Skeletal muscle cell (primary cell): ENCODE results near the gene ABR.
"Not testable (repeated sequence)": the region's sequence is repeated elsewhere in the genome, so short reads cannot be mapped to it uniquely, and the experiment has no call there.

Source experiments
- DNase-seq: peaks from one replicate; pipeline ENCODE4 v3.0.0-alpha.2; 2010; ENCODE audit warnings: low read depth
- H3K4me3 ChIP-seq: 2 replicates; pipeline ENCODE4 v1.5.1; 2011; ENCODE audit warnings: low read depth, mild to moderate bottlenecking, control low read depth, low read length, moderate library complexity

The ABR gene

DNA sequence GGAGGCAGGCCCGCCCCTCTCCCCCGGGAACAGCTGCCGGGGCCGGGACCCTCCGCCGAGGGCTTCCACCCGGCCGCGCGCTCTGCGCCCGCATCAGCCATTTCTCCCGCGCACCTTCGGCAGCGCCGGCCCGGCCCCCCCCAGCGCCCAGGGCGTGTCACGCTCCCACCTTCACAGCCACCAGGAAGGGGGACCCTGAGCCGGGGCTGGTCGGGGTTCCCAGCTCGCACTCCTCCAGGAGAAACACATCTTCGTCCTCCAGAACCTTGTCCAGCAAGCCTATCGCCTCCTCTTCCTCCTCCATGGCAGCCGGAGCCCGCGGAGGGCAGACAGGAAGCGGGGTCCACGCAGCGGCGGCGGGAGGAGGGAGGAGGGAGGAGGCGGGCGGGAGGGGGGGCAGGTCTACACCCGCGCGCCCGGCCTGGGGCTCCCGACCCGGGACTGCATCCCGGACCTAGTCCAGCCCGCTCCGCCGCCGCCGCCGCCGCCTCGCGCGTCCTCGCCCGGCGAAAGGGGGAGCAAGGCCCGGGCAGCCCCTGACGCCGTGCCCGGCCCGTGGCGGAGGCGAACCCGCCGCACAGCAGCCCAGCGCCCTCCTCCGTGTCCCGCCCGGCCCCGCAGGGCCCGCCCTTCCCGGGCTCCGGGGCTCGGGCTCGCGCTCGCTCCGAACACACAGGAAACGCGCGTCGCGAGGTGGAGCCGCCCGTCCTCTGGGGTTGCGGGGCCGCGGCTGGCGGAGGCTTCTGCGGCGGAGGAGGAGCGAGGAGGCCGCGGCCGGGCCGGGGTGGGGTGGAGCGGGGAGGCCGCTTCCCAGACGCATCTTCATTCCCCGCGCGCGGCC is 70.8 kb downstream of the ABR start:
- no peak for DNase-seq
- peak overlapping the region; percentile 67 for H3K4me3 ChIP-seq

DNA sequence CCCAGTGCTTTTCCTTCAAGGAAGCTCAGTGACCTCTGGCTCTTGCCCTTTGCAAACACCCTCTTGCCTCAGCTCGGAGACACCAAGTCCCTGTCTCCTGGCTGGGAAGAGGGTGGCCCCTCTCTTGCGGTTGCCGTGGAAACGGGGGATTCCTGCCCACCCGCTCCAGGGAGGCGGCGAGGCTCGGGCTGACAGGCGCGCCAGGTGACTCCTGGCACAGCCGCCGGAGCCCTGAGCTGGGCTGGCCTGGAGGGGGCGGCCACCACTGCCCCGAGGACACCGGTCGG is 71.4 kb downstream of the ABR start:
- peak overlapping the region; percentile 67 for H3K4me3 ChIP-seq
- DNase-seq, result no peak

DNA sequence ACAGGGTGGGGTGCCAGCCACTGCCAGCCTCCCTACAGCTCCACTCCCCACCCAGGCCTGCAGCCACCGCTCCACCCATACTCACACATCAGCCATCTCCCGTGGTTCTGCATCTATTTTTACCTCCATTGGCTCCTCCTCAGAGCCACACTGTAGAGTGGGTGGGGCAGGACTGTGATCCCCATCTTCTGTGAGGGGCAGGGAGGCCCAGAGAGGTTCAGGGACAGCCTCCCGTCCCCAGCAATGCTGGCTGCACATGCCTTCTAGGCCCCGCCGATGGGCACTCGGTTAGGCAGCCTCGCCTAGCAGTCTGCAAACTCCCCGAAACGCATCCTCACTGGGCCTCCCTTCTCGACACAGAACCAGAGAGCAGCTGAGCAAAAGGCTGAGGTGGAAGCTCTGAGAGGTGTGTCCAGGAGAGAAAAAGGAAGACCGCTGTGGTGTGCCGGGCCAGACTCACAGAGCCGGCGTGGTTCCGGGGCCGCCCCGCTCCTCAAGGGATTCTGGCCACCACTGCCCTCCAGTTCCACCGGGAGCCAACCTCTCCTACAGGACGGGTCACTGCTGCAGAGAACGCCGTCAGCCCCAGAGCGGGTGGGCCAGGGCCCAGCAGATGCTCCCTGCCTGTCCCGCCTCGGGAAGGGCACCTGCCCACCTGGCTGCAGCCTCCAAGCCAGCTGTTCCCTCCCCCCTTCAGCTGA is 71.9 kb downstream of the ABR start:
- peak overlapping the region; percentile 67 for H3K4me3 ChIP-seq
- no peak for DNase-seq

DNA sequence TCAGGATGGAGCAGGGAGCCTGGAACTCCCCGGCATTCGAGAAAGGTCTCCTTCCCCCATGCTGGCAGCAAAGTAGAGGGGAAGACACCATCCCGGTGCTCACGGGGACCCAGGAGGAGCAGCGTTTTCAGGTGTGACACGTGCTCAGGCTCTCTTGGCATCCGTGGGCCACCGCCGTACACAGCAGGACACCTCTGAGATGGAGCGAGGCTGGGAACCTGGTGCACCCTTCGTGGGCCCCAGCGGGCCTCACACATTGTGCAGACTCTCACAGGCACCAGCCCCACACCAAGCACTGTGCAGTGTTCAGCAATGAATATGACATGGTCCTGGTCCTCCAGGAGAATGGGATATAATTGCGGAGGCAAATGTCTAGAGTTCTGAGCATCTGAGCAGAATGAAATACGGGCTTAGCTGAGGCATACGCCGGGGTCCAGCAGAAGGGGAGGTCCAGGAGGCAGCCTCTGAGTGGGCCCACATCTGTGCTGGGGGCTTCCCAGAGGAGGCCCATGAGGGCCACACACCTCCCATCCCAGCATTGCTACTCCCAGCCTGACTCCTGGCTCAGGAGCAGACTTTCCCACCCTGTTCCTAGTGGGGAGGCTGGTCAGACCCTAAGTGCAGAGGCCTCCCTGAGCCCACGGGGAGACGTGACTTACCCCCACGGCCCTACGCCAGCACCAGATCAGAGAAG is 72.6 kb downstream of the ABR start:
- H3K4me3 ChIP-seq, result no peak overlapping the region
- DNase-seq, result no peak

DNA sequence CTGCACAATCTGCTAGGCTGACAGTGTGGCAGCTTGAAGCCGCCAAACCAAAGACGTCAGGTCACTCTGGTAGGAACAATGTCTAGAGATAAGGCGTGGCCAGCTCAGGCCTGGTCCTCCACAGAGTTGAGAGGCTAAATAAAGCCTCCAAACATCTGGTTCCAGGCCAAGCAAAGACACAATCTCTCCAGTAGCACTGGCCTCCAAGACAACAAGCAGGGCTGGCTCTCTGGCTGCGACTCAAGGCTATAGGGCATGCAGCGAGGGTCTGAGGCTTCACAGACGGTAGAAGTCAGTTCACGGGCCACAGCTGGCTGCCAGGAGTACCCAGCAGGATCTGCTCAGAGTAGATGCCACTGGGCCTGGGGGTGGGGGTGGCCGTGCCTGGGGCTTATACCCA is 75.6 kb downstream of the ABR start:
- DNase-seq, result no peak
- H3K4me3 ChIP-seq, result no peak overlapping the region

DNA sequence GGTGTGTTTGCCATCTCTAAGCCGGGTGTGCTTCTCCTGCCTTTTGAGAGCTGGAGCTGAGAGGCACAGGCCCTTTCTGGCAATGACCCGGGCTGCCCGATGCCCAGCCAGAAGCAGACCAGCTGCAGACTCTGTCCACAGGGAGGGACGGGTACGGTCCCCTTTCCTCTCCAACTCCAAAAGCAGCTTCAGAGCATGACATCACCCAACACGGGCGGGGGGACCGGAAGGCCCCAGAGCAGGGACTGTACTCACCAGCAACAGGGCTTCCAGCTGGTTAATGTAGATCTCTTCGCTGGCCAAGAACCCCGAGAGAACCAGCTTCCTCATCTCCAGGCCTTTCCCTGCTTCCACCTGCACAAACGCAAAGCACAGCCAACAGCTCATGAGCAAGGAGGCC is 79.4 kb downstream of the ABR start:
- no peak overlapping the region for H3K4me3 ChIP-seq
- DNase-seq, result no peak

DNA sequence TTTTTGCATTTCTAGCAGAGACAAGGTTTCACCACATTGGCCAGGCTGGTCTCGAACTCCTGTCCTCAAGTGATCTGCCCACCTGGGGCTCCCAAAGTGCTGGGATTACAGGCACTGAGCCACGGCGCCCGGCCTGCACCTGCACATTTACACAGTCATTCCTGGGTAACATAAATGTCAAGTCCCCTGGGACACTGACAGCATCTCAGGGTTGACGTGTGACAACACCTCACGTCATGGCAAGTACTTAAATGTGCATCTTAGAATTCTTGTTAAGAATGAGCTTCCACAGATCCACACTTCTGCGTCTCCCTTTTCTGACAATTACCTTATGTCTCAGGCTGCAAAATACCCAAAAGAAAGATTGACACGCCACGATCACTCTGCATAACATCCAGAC is 80.5 kb downstream of the ABR start:
- no peak overlapping the region for H3K4me3 ChIP-seq
- no peak for DNase-seq

DNA sequence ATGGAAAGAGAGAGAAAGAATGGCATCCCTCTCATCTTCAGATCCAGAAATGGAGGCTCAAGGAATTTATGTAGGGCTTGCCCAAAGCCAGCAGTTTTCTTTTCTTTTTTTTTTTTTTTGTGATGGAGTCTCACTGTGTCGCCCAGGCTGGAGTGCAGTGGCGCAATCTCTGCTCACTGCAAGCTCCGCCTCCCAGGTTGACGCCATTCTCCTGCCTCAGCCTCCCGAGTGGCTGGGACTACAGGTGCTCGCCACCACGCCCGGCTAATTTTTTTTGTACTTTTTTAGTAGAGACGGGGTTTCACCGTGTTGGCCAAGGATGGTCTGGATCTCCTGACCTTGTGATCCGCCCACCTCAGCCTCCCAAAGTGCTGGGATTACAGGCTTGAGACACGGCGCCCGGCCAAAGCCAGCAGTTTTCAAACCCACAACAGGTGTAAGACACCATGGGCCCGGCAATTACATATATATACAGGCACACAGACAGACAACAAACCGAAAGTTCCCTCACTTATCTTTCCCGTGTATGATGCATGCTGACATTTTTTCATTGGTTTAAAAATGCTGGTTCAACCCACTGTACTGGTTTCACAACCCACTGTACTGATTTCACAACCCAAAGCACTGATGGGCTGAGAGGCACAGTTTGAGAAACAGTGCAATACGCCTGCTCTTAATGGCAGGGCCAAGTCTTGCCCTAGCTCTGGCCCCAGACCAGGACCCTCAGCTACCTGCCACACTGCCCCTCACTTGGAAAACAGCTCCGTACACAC is 81.6 kb downstream of the ABR start:
- H3K4me3 ChIP-seq, DNase-seq: not testable (repeated sequence)

DNA sequence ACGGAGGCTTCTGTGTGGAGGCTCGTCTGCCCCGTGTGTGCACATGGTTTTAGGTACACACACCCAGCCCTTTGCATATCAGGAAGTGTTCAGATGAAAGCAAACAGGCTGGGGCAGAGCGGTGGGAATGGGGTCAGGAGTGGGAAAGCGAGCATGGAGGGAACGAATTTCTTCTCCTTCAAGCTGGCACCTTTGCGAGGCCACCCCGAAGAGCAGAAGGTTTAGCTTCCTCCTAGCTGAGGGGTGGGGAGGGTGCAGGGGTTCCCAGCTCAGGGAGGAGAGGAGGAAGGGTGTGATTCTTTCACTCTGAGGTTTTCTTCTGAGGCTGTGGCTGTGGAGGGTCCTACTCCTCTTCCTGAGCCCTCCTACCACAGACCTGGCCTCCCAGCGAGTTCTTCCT is 83.6 kb downstream of the ABR start:
- H3K4me3 ChIP-seq, result no peak overlapping the region
- no peak for DNase-seq

DNA sequence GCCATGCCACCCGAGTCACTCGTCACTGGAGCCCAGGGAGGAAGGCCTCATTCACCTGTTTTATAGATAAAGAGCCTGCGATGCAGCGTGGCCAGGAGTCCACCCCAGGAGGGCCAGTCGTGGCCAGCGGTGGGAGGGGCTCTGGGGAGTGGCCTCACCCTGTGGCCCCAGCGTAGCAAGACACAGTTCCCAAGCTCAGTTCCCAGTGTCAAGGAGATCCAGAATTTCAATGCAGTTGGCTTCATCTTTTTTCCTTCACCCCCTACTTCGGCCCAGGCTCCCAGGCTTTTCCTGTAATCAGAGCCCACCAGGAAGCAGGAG is 84.0 kb downstream of the ABR start:
- no peak for DNase-seq
- H3K4me3 ChIP-seq, result no peak overlapping the region

DNA sequence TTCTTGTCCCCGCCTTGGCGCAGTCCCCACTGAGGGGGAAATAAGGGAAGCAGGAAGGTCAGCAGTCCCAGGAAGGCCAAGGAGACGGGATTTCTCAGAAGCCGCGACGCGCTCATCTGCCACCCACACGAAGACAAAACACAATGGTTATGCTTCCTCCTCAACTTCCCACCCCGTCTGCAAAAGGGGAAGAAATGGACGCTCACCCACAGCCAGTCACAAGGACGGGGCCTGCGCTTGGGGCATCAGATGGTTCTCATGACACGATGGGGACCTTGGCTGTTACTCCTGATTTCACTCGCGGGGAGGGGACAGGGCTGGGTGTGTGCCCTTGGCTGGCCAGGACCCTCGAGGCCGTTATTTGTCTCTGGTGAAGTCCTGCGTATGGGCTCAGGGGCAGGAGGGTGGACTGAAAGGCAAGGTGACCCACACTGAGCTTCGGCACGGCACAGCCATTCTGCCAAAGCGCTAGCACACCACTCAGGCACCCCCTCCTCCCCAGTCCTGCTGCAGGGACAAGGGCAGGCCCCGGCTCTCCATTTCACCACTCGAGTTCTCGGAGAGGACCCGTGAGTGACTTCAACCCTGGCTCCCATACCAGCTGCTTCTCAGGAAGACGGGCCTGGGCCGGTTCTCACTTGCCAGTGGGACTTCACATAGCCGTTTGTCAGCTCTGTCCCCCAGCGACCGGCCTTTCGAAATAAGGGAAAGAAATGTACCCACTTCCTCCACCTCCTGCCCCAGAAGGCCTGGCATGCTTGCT is 84.5 kb downstream of the ABR start:
- H3K4me3 ChIP-seq, result no peak overlapping the region
- DNase-seq, result no peak

DNA sequence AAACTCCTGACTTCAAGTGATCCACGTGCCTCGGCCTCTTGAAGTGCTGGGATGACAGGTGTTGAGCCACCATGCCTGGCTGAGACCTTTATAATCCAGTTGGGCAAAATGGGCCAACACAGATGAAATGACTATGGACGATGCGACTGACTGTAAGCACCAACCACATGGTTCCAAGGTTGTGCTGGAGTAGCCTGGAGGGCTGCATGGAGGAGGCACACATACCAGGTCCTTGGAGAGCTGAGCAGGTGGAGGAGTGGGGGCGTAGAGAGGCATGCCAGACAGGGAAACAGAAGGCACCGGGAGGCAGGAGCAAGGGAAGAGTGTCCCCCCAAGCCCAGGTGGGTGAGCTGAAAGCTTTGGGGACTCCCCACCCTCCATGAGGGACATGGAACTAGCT is 85.2 kb downstream of the ABR start:
- DNase-seq, result no peak
- H3K4me3 ChIP-seq, result no peak overlapping the region

DNA sequence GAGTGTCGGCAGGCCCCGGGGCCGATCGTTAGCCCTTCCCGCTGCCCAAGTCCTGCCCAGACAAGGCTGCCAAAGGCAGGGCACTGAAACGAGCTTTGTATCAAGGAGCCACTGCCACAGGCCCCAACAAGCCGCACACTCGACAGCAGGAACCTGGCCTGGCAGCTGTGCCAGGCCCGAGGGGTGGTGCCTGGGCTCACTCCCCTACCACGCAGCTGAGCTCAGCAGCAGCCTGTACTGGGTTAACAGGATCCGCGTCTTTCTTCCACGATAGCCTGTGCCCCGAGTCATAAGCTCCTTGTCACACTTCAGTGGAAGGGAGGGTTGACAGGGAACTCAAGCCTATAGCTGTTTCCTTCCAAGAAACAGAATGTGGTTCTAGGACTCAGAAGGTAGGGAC is 87.9 kb downstream of the ABR start:
- no peak overlapping the region for H3K4me3 ChIP-seq

DNA sequence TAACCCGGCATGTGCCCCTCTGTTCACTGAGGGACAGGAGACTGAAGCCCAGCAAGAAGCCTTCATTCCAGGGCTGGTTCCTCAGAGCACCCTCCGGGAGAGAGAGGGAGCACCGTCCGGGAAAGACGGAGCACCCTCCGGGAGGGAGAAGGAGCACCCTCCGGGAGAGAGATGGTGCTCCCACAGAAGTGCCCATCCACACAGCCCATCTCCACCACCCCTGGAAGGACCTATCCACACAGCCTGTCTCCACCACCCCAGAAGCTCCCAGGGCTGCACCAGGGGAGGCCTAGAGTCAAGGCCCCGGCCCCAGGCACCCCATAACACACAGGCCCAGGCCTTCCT is 88.6 kb downstream of the ABR start:
- no peak overlapping the region for H3K4me3 ChIP-seq
- no peak for DNase-seq

More for the DNA sequence above, 87.9 kb downstream of the ABR start:
- no peak for DNase-seq

DNA sequence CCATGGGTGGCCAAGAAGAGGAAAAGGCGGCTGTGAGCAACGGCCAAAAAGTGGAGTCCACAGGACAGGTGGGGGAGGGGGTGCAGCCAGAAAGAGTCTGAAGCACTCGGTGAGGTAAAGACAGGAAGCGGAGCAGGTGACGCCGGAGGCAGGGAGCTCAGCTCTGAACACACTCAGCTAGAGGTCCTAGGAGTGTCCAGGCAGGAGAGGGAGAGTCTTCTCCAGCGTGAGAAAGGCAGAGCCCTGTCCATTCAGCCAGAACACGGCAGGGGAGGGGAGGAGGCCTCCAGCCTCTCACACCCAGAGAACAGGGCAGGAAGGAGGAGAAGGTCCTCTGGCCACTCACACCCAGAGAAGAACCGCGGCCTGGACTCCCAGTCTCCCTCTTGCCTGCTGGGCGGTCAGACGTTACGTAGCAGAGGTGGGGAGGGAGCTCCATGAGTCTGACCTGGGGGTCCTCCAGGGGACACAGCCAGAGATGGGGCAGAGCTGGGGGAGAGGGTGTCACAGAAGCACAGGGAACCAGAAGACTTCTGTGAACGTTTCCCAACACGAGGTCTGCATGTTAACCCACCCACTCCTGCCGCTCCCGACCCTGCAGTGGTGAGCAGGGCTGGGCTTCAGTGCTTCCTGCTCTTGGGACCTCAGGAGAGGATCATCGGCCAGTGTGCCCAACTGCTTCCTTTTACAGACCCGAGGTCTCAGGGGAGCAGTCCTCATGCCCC is 89.2 kb downstream of the ABR start:
- no peak for DNase-seq
- no peak overlapping the region for H3K4me3 ChIP-seq

DNA sequence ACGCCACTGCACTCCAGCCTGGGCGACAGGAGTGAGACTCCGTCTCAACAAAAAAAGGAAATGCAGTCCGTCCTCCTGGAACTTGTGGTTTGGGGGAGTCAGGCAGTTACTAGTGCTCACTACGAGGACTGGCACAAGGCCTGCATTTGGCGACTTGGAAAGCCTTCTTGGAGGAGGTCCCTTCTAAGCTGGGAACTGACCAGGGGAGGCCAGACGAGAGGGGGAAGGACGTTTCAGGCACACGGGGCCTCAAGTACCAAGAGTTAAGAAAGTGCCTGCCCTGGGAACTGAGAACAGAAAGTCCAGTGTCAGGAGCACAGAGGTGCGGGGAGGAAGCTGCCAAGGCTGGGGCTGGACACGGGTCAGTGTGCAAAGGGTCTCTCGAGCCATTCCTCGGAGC is 89.9 kb downstream of the ABR start:
- no peak overlapping the region for H3K4me3 ChIP-seq
- no peak for DNase-seq

DNA sequence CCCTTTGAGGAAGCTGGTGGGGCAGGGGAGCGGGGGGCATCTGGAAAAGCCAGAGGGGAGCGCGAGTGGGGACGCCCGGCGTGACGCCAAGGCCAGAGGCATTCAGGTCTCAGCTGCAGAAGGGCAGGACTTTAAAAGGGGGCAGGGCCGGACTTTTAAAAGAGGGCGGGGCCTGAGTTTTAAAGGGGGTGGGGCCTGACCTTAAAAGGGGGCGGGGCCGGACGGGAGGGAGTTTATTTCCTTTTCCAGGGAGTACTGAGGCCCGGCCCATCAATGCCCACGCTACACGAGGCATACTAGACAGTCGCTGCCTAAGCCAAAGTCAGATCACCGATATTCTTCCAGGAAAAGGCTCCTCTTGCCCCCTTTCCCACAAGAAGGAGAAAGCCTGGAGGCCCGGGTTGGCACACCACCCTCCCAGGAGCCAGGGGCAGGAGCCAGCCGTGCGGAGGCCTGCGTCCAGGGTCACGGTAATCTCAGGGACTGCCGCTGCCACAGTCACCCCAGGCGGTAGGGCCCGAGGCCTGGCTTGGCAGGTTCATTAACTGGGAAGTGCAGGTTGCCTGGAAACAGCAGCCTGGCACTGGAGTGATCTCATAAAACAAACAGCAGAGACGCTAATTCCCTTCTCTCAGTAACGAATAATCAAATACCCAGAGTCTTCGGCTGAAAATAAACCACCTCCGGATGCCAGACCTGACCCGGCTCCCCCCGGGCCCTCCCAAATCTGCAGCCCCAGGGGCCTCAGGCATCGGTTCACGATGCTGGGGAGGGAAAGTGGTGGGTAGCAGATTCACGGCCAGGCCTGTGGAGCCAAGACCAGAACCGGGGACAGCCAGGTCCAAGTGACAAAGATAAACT is 92.2 kb downstream of the ABR start:
- no peak overlapping the region for H3K4me3 ChIP-seq
- no peak for DNase-seq
